Adrenal gland (tissue), 12 donors: Measurements from ENCODE around the gene TXLNG. TPM values are rescaled to one million over a fixed set of nuclear protein-coding genes. Genes with fewer than 3 reads are reported as not detected.

Source experiments
- DNase-seq, 7 donors: peaks; one replicate each; pipeline ENCODE4 v3.0.0-alpha.2; 2019 to 2020
- H3K27ac ChIP-seq, 5 donors: fragments of 200-600 bp; sonication (generic) in 4 of 5; 1 replicate in 3 of 5; 2 replicates in 2 of 5; pipeline versions ENCODE4 v1.5.1 to v1.8.0; 2016 to 2020; ENCODE audit warnings: mild to moderate bottlenecking in 1 of 5
- H3K27me3 ChIP-seq: fragments of 200-600 bp; 2 replicates; pipeline ENCODE4 v1.8.0; 2021
- H3K36me3 ChIP-seq, 2 donors: fragments of 200-600 bp; replicated peaks in 1 of 2; 1 replicate in 1 of 2; 2 replicates in 1 of 2; pipeline versions ENCODE4 v1.5.1 to v1.8.0; 2018 to 2022
- H3K4me1 ChIP-seq, 2 donors: fragments of 200-600 bp; replicated peaks in 1 of 2; 1 replicate in 1 of 2; 2 replicates in 1 of 2; pipeline versions ENCODE4 v1.5.1 to v1.8.0; 2018 to 2021
- H3K4me3 ChIP-seq, 4 donors: fragments of 200-600 bp; sonication (generic) in 3 of 4; one replicate each; pipeline ENCODE4 v1.5.1; 2016 to 2018
- H3K9me3 ChIP-seq, 3 donors: fragments of 200-600 bp; sonication (generic) in 1 of 3; replicated peaks in 1 of 3; 1 replicate in 2 of 3; 2 replicates in 1 of 3; pipeline versions ENCODE4 v1.5.1 to v1.8.0; 2016 to 2021
- POLR2A ChIP-seq, 2 donors: fragments of 450-650 bp; IDR thresholded peaks; one replicate each; pipeline ENCODE4 v1.6.1; 2017; ENCODE audit warnings: antibody characterized with exemption in 2 of 2, mild to moderate bottlenecking in 2 of 2, moderate library complexity in 1 of 2
- WGBS, 4 donors: extraction: QIAGEN DNeasy Blood & Tissue Kit in 2 of 4; methylation state at CpG; one replicate each; pipeline versions ENCODE4 v1.1.5 to v1.1.7; 2013 to 2017; 5-methylcytosine and 5-hydroxymethylcytosine counted together
- intact Hi-C, 2 donors: fragments of 100-400 bp; cut with DNase I; formaldehyde crosslinking; loops; one replicate each; pipeline versions ENCODE4 v1.14.1 to v1.15.0; 2022 to 2023
- polyA plus RNA-seq, 3 donors: library from polyadenylated mRNA; stranded (reverse); fragments of 200-250 nt in 2 of 3; fragments of 350-450 nt in 1 of 3; fragmentation: Illumina TruSeq in 1 of 3; extraction: RNeasy Lipid Tissue Mini Kit (QIAGEN cat#74804) in 1 of 3; gene quantifications; one replicate each; pipeline ENCODE4 v1.2.3, GENCODE V29; 2013 to 2014
- total RNA-seq, 9 donors: library from RNA; depleted of rRNA in 4 of 9; stranded (reverse); fragments of >200 nt in 4 of 9; fragments of 120-200 nt in 1 of 9; fragmentation: NEBNext Ultra II Directional in 1 of 9; extraction: Animal tissue kit (Norgen Biotek cat#: 25700) in 1 of 9; gene quantifications; one replicate each; pipeline versions ENCODE4 v1.1.0 to v1.2.4, GENCODE V29; 2013 to 2023
- TF ChIP-seq, protein P1 (sequence below), 6 experiments: fragments of 450-650 bp in 4 of 6; fragments of 200-600 bp in 2 of 6; sonication (generic) in 1 of 6; IDR thresholded peaks; 1 replicate in 5 of 6; 2 replicates in 1 of 6; pipeline versions ENCODE4 v1.5.1 to v1.8.0; 2016 to 2021; ENCODE audit warnings: antibody characterized with exemption in 6 of 6, mild to moderate bottlenecking in 2 of 6, moderate library complexity in 1 of 6
- donor health status: healthy with polysubstance abuse.
- donor health status: Bipolar disorder and iron deficiency.
- donor health status: DM: yes; HTN: yes; CAD: no.
- donor health status: DM: no; HTN: no; CAD: no.
- donor health status: DM: no; HTN: no; CAD: no.
- donor health status: DM: yes; HTN: yes; CAD: no.

Gene TXLNG
- total and polyA plus RNA-seq, 12 donors = 15.4 to 33.2 (median 22.5) TPM

DNA sequence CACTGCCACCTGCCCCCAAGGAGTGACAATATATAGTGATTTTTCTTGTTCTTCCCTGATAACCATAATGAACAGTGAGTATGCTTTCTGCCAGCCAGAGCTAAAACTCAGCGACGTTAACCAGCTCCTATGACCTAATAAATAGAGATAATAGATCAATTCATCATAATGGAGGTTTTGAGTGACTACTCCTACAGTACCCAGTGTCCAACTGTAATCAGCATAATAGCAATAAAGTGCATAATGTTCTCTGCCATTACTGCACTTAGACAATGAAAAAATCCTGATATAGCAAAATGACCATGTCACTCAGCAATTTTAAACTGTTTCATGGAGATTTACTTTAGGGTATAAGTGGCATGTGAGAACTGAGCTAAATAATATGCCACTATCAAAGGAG, 20.7 kb upstream of the TXLNG start:
- WGBS, 4 donors = 31 to 61% (median 47%) methylated on average over 2 of the region's 2 CpGs
- TF ChIP-seq, protein P1, sequence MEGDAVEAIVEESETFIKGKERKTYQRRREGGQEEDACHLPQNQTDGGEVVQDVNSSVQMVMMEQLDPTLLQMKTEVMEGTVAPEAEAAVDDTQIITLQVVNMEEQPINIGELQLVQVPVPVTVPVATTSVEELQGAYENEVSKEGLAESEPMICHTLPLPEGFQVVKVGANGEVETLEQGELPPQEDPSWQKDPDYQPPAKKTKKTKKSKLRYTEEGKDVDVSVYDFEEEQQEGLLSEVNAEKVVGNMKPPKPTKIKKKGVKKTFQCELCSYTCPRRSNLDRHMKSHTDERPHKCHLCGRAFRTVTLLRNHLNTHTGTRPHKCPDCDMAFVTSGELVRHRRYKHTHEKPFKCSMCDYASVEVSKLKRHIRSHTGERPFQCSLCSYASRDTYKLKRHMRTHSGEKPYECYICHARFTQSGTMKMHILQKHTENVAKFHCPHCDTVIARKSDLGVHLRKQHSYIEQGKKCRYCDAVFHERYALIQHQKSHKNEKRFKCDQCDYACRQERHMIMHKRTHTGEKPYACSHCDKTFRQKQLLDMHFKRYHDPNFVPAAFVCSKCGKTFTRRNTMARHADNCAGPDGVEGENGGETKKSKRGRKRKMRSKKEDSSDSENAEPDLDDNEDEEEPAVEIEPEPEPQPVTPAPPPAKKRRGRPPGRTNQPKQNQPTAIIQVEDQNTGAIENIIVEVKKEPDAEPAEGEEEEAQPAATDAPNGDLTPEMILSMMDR (IDR thresholded peaks at IDR 0.05) = no peak
- TF ChIP-seq POLR2A (IDR thresholded peaks at IDR 0.05) = no peak
- Histone ChIP-seq H3K36me3 (peaks cover 0 to 9% of the 10 kb centered on the region in 2 donors), H3K4me3 (no peak overlapping the region), H3K9me3 (no peaks in the 10 kb centered on the region), H3K27ac (no peak overlapping the region), H3K27me3 (no peaks in the 10 kb centered on the region), H3K4me1 (no peaks in the 10 kb centered on the region)
- DNase-seq = no peak
- intact Hi-C loops = no loop called here

DNA sequence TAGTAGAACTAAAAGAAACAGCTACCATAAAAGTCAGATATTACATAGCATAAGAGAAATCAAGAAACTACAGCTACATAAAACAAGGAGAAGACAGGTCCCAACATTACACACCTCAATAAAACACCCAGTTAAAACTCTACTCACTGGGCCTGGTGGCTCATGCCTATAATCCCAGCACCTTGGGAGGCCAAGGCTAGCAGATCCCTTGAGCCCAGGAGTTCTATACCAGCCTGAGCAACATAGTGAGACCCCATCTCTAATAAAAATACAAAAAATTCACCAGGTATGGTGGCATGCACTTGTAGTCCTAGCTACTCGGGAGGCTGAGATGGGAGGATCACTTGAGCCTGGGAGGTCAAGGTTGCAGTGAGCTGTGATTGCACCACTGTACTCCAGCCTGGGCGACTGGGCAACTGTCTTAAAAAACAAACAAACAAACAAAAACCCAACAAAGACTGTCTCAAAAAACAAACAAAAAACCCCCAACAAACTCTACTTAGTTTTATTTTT, 15.2 kb upstream of the TXLNG start:
- H3K4me3 ChIP-seq = no peak overlapping the region
- intact Hi-C loops = no loop called here
- 42 to 66% (median 60%) methylated on average over 2 of the region's 2 CpGs for WGBS, 4 donors
- no peaks in the 10 kb centered on the region for H3K4me1 ChIP-seq
- TF ChIP-seq POLR2A (IDR thresholded peaks at IDR 0.05) = no peak
- TF ChIP-seq, protein P1 (IDR thresholded peaks at IDR 0.05) = no peak
- no peak for DNase-seq
- no peaks in the 10 kb centered on the region for H3K27me3 ChIP-seq
- H3K9me3 ChIP-seq = no peaks in the 10 kb centered on the region
- no peaks in the 10 kb centered on the region for H3K36me3 ChIP-seq
- H3K27ac ChIP-seq = no peak overlapping the region

DNA sequence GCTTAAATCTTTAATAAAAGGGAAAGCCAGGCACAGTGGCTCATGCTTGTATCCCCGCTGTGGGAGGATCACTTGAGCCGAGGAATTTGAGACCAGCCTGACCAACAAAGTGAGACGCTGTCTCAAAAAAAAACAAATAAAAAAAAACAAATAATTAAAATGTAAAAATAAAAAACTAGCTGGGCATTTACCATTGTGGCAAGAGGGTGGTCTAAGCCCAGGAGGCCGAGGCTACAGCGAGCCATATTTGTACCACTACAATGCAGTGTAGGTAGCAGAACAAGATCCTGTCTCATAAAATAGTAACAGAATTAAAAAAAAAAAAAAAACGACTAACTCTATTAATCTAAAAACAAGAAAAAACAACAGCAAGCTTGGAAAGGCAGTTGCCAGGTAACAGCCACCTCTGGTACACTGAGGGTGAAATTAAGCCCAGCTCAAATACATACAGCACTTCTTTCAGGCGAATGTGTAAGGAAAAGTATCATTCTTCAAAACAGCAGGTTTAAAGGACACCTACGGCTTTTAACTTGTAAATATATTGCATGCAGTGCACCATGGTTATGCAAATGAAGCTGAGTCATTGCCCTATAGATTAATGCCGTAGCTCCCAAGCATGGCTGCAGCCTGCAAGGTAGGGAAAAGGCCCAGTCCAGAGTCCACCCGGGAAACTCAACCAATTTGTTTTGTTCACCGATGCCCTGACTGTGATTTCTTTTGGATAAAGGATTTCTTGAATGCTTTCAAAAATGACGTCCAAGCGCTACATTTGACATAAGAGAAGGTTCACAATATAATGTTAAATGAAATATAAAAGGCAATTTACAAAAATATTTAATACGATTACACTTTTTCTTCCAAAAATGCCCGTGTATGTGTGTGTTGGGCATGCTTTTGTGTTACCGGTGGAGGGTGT, 14.5 kb upstream of the TXLNG start:
- Histone ChIP-seq H3K27me3 (no peaks in the 10 kb centered on the region), H3K4me1 (no peaks in the 10 kb centered on the region), H3K27ac (no peak overlapping the region), H3K36me3 (no peaks in the 10 kb centered on the region), H3K4me3 (no peak overlapping the region), H3K9me3 (no peaks in the 10 kb centered on the region)
- WGBS, 4 donors = 55 to 69% (median 67%) methylated on average over 16 of the region's 16 CpGs
- TF ChIP-seq, protein P1 (IDR thresholded peaks at IDR 0.05) = no peak
- no peak for TF ChIP-seq POLR2A (IDR thresholded peaks at IDR 0.05)
- intact Hi-C loops = no loop called here
- no peak for DNase-seq

DNA sequence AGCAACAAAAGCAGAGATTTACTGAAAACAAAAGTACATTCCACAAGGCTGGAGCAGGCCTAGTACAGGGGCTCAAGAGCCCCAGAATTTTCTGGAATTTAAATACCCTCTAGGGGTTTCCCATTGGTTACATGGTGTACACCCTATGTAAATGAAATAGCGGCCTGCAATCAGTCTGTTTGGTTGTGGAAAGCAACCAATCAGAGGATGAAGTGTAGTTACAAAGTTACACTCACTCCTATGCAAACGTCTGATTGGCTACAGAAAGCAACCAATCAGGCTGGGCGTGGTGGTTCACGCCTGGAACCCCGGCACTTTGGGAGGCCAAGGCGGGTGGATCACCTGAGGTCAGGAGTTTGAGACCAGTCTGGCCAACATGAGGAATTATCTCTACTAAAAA, 13.8 kb upstream of the TXLNG start:
- no peak overlapping the region for H3K4me3 ChIP-seq
- intact Hi-C loops = no loop called here
- no peaks in the 10 kb centered on the region for H3K36me3 ChIP-seq
- H3K27ac ChIP-seq = no peak overlapping the region
- no peak for DNase-seq
- H3K9me3 ChIP-seq = no peaks in the 10 kb centered on the region
- no peaks in the 10 kb centered on the region for H3K27me3 ChIP-seq
- H3K4me1 ChIP-seq = no peaks in the 10 kb centered on the region
- TF ChIP-seq POLR2A (IDR thresholded peaks at IDR 0.05) = no peak
- TF ChIP-seq, protein P1 (IDR thresholded peaks at IDR 0.05) = no peak
- WGBS, 4 donors = 86 to 100% (median 92%) methylated on average over 2 to 6 of the region's 6 CpGs
